GM12872 (cell line): ENCODE results near the gene PTGER1.

ENCODE experiments used
- CTCF ChIP-seq: IDR thresholded peaks from 3 replicates; pipeline ENCODE4 v1.5.1; 2011; ENCODE audit warnings: low read depth, mild to moderate bottlenecking, low read length, moderate library complexity; ENCODE audit not compliant: insufficient read depth

PTGER1 gene

GRCh38 chr19:14433554-14434501 is 41.3 kb downstream of the PTGER1 start:
- TF ChIP-seq CTCF = no peak

GRCh38 chr19:14432791-14433553 is 42.2 kb downstream of the PTGER1 start, which contains the start of gene PKN1:
PKN1 (plus strand) TSS chr19:14433306; CDS start chr19:14433522, 216 bp downstream.
- no peak for TF ChIP-seq CTCF

GRCh38 chr19:14430712-14431111 is 44.4 kb downstream of the PTGER1 start:
- TF ChIP-seq CTCF = no peak

GRCh38 chr19:14428882-14429416 is 46.2 kb downstream of the PTGER1 start:
- no peak for TF ChIP-seq CTCF

- no peak for TF ChIP-seq CTCF
Observed at GRCh38 chr19:14427461-14427860, 47.7 kb downstream of the PTGER1 start.

GRCh38 chr19:14425696-14426138 is 49.4 kb downstream of the PTGER1 start:
- no peak for TF ChIP-seq CTCF
